SK-N-SH (cell line): ENCODE data around the gene DIO3. TPM values are rescaled to one million over a fixed set of nuclear protein-coding genes. Genes with fewer than 3 reads are reported as not detected.

Experiments used
- CTCF ChIA-PET: fragments of 300-600, 350-600 bp; formaldehyde crosslinking; extraction: SDS; loops from one replicate; lab custom pipeline; 2021; lab: Yijun Ruan, JAX
- POLR2A ChIA-PET: fragments of 350-600 bp; sonication (Branson Sonifier 250); formaldehyde crosslinking; extraction: SDS; loops from one replicate; lab custom pipeline; 2020; ENCODE audit warnings: antibody characterized with exemption, inconsistent platforms; lab: Yijun Ruan, JAX
- DNase-seq: peaks from one replicate; pipeline ENCODE4 v3.0.0; 2012
- H2AFZ ChIP-seq: fragments of 200-600 bp; sonication (generic); 2 replicates; pipeline ENCODE4 v1.8.1; 2016; ENCODE audit warnings: antibody characterized with exemption, mild to moderate bottlenecking, low read depth
- H3F3A ChIP-seq: fragments of 200-600 bp; sonication (generic); replicated peaks from 2 replicates; pipeline ENCODE3; 2016; ENCODE audit warnings: antibody characterized with exemption, mild to moderate bottlenecking; ENCODE audit not compliant: insufficient read depth
- H3K27ac ChIP-seq, 2 experiments: fragments of 200-500 bp in 1 of 2; fragments of 200-600 bp in 1 of 2; sonication (Bioruptor generic) in 1 of 2; sonication (generic), shearing (Covaris generic) in 1 of 2; 2 replicates each; pipeline versions ENCODE4 v1.5.1 to v1.6.1; 2014 to 2016; ENCODE audit warnings: low read depth in 2 of 2, inconsistent platforms in 1 of 2, low read length in 1 of 2, mild to moderate bottlenecking in 1 of 2, mixed read lengths in 1 of 2
- H3K27me3 ChIP-seq: fragments of 200-600 bp; sonication (generic), shearing (Covaris generic); 2 replicates; pipeline ENCODE4 v1.6.1; 2016; ENCODE audit warnings: mixed run types; ENCODE audit not compliant: insufficient read depth
- H3K36me3 ChIP-seq, 2 experiments: fragments of 200-500 bp in 1 of 2; fragments of 200-600 bp in 1 of 2; sonication (Bioruptor generic) in 1 of 2; sonication (generic) in 1 of 2; replicated peaks in 1 of 2; 2 replicates each; pipeline versions ENCODE3 to v1.5.1; 2014 to 2016; ENCODE audit warnings: low read length in 1 of 2, mild to moderate bottlenecking in 1 of 2; ENCODE audit not compliant: insufficient read depth in 2 of 2, control insufficient read depth in 1 of 2
- H3K4me1 ChIP-seq, 2 experiments: fragments of 200-500 bp in 1 of 2; fragments of 200-600 bp in 1 of 2; sonication (Bioruptor generic) in 1 of 2; sonication (generic), shearing (Covaris generic) in 1 of 2; 2 replicates each; pipeline versions ENCODE4 v1.5.1 to v1.6.1; 2014 to 2016; ENCODE audit warnings: low read depth in 1 of 2, low read length in 1 of 2, mixed run types in 1 of 2; ENCODE audit not compliant: insufficient read depth in 2 of 2, control insufficient read depth in 1 of 2
- H3K4me2 ChIP-seq: fragments of 200-600 bp; sonication (generic), shearing (Covaris generic); 2 replicates; pipeline ENCODE4 v1.6.1; 2017; ENCODE audit warnings: mixed run types
- H3K4me3 ChIP-seq, 2 experiments: fragments of 200-500 bp in 1 of 2; fragments of 200-600 bp in 1 of 2; sonication (Bioruptor generic) in 1 of 2; sonication (generic), shearing (Covaris generic) in 1 of 2; 2 replicates each; pipeline versions ENCODE4 v1.5.1 to v1.8.1; 2014 to 2016; ENCODE audit warnings: low read depth in 2 of 2, inconsistent platforms in 1 of 2, low read length in 1 of 2, mild to moderate bottlenecking in 1 of 2, mixed read lengths in 1 of 2, moderate library complexity in 1 of 2
- H3K79me2 ChIP-seq: fragments of 200-600 bp; sonication (generic); 2 replicates; pipeline ENCODE4 v1.8.1; 2017; ENCODE audit warnings: mild to moderate bottlenecking; ENCODE audit not compliant: insufficient read depth
- H3K9ac ChIP-seq: fragments of 200-600 bp; sonication (generic); 2 replicates; pipeline ENCODE4 v1.6.1; 2017; ENCODE audit warnings: mixed run types
- H3K9me2 ChIP-seq: fragments of 200-600 bp; sonication (generic); 2 replicates; pipeline ENCODE4 v1.6.1; 2017; ENCODE audit warnings: mixed run types
- H3K9me3 ChIP-seq: fragments of 200-600 bp; sonication (generic); 2 replicates; pipeline ENCODE4 v1.6.1; 2017; ENCODE audit warnings: mixed run types, mild to moderate bottlenecking, moderate library complexity
- H4K20me1 ChIP-seq: fragments of 200-600 bp; sonication (generic); 2 replicates; pipeline ENCODE4 v1.6.1; 2017; ENCODE audit warnings: mild to moderate bottlenecking, mixed run types; ENCODE audit not compliant: insufficient read depth
- EP300 ChIP-seq, 2 experiments: IDR thresholded peaks; 2 replicates each; pipeline versions ENCODE4 v1.4.0 to v1.6.1; 2012; ENCODE audit warnings: borderline replicate concordance in 1 of 2, low read depth in 1 of 2, low read length in 1 of 2
- GATA2 ChIP-seq: sonication (generic); formaldehyde crosslinking; IDR thresholded peaks from 2 replicates; pipeline ENCODE4 v1.5.0; 2020; ENCODE audit warnings: mild to moderate bottlenecking, missing genetic modification reagents
- JUND ChIP-seq: IDR thresholded peaks from 2 replicates; pipeline ENCODE4 v1.4.0; 2012
- MXI1 ChIP-seq: IDR thresholded peaks from 2 replicates; pipeline ENCODE4 v1.6.1; 2012; ENCODE audit warnings: mild to moderate bottlenecking, low read depth, low read length, improper control_type of control experiment
- NRF1 ChIP-seq: IDR thresholded peaks from 2 replicates; pipeline ENCODE4 v1.6.1; 2012; ENCODE audit warnings: low read depth, mild to moderate bottlenecking, low read length
- POLR2AphosphoS5 ChIP-seq: IDR thresholded peaks from 2 replicates; pipeline ENCODE4 v1.6.1; 2012; ENCODE audit warnings: low read depth, low read length
- RXRA ChIP-seq: IDR thresholded peaks from 2 replicates; pipeline ENCODE4 v1.4.0; 2012; ENCODE audit warnings: low read depth, mild to moderate bottlenecking, borderline replicate concordance
- SIN3A ChIP-seq: IDR thresholded peaks from 2 replicates; pipeline ENCODE4 v1.6.1; 2012; ENCODE audit warnings: low read depth, mild to moderate bottlenecking, low read length, moderate library complexity, borderline replicate concordance
- SMC3 ChIP-seq: IDR thresholded peaks from 2 replicates; pipeline ENCODE4 v1.6.1; 2012; ENCODE audit warnings: low read depth, low read length, improper control_type of control experiment
- YY1 ChIP-seq: IDR thresholded peaks from 2 replicates; pipeline ENCODE4 v1.4.0; 2012; ENCODE audit warnings: low read depth, mild to moderate bottlenecking
- WGBS: methylation state at CpG from one replicate; pipeline ENCODE4 v1.1.6; 2017; ENCODE audit warnings: low lambda C conversion rate; 5-methylcytosine and 5-hydroxymethylcytosine counted together
- polyA plus RNA-seq, 3 experiments: library from polyadenylated mRNA; depleted of rRNA; stranded (reverse); fragments of >200 nt; gene quantifications; 2 replicates each; pipeline ENCODE4 v1.2.3, GENCODE V29; 2012
- TF ChIP-seq, protein P1 (sequence below): IDR thresholded peaks from 2 replicates; pipeline ENCODE4 v1.4.0; 2012; ENCODE audit warnings: low read depth, borderline replicate concordance
- TF ChIP-seq, protein P2 (sequence below): fragments of 200-600 bp; sonication (generic); IDR thresholded peaks from 2 replicates; pipeline ENCODE4 v1.6.1; 2017; ENCODE audit warnings: antibody characterized with exemption, mild to moderate bottlenecking, moderate library complexity
- TF ChIP-seq, protein P3 (sequence below): IDR thresholded peaks from 2 replicates; pipeline ENCODE4 v1.6.1; 2012; ENCODE audit warnings: mild to moderate bottlenecking, low read depth, low read length, moderate library complexity

DIO3 gene
- polyA plus RNA-seq, 1 of the 3 experiments (the other 2 are of a cell fraction): not detected

DNA sequence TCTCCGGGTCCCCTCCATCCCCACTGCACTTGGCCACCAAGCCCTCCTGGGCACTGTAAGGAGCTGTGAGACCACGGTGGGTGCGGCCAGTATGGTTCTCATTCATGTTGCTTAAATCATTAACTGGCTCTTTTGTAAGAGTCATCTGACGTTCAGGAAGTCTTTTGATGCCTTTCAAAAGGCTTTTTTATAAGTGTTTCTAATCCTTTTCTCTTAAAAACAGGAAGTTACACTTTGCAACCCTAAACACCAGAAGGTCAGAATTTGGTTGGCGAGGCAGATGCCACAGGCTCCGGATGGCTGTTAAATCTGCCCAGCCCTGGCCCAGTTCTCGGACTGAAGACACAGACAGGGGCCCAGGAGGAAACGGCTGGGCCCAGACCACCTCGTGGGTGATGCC lies 26.1 kb upstream of the DIO3 start:
- H3K79me2 ChIP-seq: no peaks in the 10 kb centered on the region
- WGBS: 39% methylated on average over 8 of the region's 9 CpGs

DNA sequence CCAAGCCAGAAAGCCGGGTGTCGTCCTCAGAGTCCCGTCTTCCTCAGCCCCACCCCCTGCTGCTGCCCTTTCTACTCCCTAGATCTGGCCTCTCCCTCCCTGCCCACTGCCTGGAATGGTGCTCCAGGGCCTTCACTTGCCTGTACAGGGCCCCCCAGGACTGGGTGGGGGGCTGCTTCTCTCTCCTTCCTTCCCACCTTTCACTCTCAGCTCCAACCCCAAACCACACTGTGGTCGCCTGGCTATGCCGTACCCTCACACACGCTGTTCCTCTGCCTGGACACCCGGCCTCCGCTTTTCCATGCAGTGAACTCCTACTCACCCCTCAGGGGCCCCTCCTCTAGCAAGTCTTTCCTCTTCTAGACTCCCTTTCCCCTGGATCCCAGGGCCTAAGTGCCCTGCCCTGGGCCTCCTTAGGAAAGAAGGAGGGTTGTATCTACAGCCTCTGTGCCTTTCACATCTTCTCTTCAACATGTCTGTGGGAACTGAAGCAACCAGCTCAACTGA lies 25.5 kb upstream of the DIO3 start:
- Histone ChIP-seq H3K9me2 (no peaks in the 10 kb centered on the region), H3K4me2 (no peak overlapping the region), H3K4me3 (no peak overlapping the region), H3K27ac (no peak overlapping the region), H2AFZ (no peak overlapping the region), H3K27me3 (no peaks in the 10 kb centered on the region), H3K9me3 (no peaks in the 10 kb centered on the region), H3K36me3 (no peaks in the 10 kb centered on the region), H3F3A (no peaks in the 10 kb centered on the region), H3K9ac (no peak overlapping the region), H3K79me2 (no peaks in the 10 kb centered on the region), H4K20me1 (no peaks in the 10 kb centered on the region), H3K4me1 (peaks cover 0 to 2% of the 10 kb centered on the region in 2 experiments; a peak in 1 of 4 replicates)
- TF ChIP-seq RXRA (no peak), JUND (no peak), SIN3A (no peak), SMC3 (no peak), EP300 (IDR thresholded peaks at IDR 0.05; ENCODE audit: borderline replicate concordance in 1 of 2, low read depth in 1 of 2, low read length in 1 of 2) (no peak), GATA2 (no peak)
- TF ChIP-seq, protein P1, sequence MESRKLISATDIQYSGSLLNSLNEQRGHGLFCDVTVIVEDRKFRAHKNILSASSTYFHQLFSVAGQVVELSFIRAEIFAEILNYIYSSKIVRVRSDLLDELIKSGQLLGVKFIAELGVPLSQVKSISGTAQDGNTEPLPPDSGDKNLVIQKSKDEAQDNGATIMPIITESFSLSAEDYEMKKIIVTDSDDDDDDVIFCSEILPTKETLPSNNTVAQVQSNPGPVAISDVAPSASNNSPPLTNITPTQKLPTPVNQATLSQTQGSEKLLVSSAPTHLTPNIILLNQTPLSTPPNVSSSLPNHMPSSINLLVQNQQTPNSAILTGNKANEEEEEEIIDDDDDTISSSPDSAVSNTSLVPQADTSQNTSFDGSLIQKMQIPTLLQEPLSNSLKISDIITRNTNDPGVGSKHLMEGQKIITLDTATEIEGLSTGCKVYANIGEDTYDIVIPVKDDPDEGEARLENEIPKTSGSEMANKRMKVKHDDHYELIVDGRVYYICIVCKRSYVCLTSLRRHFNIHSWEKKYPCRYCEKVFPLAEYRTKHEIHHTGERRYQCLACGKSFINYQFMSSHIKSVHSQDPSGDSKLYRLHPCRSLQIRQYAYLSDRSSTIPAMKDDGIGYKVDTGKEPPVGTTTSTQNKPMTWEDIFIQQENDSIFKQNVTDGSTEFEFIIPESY: no peak
- TF ChIP-seq, protein P2, sequence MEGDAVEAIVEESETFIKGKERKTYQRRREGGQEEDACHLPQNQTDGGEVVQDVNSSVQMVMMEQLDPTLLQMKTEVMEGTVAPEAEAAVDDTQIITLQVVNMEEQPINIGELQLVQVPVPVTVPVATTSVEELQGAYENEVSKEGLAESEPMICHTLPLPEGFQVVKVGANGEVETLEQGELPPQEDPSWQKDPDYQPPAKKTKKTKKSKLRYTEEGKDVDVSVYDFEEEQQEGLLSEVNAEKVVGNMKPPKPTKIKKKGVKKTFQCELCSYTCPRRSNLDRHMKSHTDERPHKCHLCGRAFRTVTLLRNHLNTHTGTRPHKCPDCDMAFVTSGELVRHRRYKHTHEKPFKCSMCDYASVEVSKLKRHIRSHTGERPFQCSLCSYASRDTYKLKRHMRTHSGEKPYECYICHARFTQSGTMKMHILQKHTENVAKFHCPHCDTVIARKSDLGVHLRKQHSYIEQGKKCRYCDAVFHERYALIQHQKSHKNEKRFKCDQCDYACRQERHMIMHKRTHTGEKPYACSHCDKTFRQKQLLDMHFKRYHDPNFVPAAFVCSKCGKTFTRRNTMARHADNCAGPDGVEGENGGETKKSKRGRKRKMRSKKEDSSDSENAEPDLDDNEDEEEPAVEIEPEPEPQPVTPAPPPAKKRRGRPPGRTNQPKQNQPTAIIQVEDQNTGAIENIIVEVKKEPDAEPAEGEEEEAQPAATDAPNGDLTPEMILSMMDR: no peak
- TF ChIP-seq, protein P3, sequence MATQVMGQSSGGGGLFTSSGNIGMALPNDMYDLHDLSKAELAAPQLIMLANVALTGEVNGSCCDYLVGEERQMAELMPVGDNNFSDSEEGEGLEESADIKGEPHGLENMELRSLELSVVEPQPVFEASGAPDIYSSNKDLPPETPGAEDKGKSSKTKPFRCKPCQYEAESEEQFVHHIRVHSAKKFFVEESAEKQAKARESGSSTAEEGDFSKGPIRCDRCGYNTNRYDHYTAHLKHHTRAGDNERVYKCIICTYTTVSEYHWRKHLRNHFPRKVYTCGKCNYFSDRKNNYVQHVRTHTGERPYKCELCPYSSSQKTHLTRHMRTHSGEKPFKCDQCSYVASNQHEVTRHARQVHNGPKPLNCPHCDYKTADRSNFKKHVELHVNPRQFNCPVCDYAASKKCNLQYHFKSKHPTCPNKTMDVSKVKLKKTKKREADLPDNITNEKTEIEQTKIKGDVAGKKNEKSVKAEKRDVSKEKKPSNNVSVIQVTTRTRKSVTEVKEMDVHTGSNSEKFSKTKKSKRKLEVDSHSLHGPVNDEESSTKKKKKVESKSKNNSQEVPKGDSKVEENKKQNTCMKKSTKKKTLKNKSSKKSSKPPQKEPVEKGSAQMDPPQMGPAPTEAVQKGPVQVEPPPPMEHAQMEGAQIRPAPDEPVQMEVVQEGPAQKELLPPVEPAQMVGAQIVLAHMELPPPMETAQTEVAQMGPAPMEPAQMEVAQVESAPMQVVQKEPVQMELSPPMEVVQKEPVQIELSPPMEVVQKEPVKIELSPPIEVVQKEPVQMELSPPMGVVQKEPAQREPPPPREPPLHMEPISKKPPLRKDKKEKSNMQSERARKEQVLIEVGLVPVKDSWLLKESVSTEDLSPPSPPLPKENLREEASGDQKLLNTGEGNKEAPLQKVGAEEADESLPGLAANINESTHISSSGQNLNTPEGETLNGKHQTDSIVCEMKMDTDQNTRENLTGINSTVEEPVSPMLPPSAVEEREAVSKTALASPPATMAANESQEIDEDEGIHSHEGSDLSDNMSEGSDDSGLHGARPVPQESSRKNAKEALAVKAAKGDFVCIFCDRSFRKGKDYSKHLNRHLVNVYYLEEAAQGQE: no peak
- ChIA-PET CTCF (no interaction called here), POLR2A (no interaction called here)
- no peak for DNase-seq
- 57% methylated on average over 6 of the region's 8 CpGs for WGBS

More for the DNA sequence above, 26.1 kb upstream of the DIO3 start:
- no peak overlapping the region for H3K9ac ChIP-seq
- H4K20me1 ChIP-seq: no peaks in the 10 kb centered on the region
- no peaks in the 10 kb centered on the region for H3K9me3 ChIP-seq
- DNase-seq: no peak
- H3K27me3 ChIP-seq: no peaks in the 10 kb centered on the region
- POLR2A ChIA-PET: no interaction called here
- no peak overlapping the region for H3K4me2 ChIP-seq
- no peak overlapping the region for H2AFZ ChIP-seq
- no peaks in the 10 kb centered on the region for H3K36me3 ChIP-seq
- no peaks in the 10 kb centered on the region for H3K9me2 ChIP-seq
- H3K27ac ChIP-seq: no peak overlapping the region
- no peak overlapping the region for H3K4me3 ChIP-seq
- CTCF ChIA-PET: no interaction called here
- TF ChIP-seq NRF1 (no peak), YY1 (no peak), MXI1 (no peak), POLR2AphosphoS5 (no peak)
- H3F3A ChIP-seq: no peaks in the 10 kb centered on the region
- H3K4me1 ChIP-seq: peaks cover 0 to 2% of the 10 kb centered on the region in 2 experiments; a peak in 1 of 4 replicates
